ENCODE data around the gene DCXR.

- TF ChIP-seq CTCF (conservative IDR thresholded peaks at IDR 0.05; ENCODE audit: low read length) (no peak), EZH2phosphoT487 (IDR thresholded peaks at IDR 0.05; ENCODE audit: borderline replicate concordance, low read depth, low read length) (no peak)
Observed at GRCh38 chr17:81998212-81998611, 39.3 kb downstream of the DCXR start.

Data from OCI-LY7 (cell line).